DOHH2 (cell line): ENCODE results near the gene SRRD.

Experiments used
- EZH2phosphoT487 ChIP-seq: fragments of 200-600 bp; sonication (generic); IDR thresholded peaks from 2 replicates; pipeline ENCODE4 v1.6.1; 2017; ENCODE audit warnings: borderline replicate concordance, mild to moderate bottlenecking, antibody characterized with exemption, low read length, moderate library complexity, mixed read lengths
- TF ChIP-seq, protein P1 (sequence below): fragments of 200-600 bp; sonication (generic); IDR thresholded peaks from one replicate; pipeline ENCODE4 v1.5.1; 2014; ENCODE audit warnings: antibody characterized with exemption, mild to moderate bottlenecking, low read depth, low read length; ENCODE audit not compliant: poor library complexity, severe bottlenecking

DNA sequence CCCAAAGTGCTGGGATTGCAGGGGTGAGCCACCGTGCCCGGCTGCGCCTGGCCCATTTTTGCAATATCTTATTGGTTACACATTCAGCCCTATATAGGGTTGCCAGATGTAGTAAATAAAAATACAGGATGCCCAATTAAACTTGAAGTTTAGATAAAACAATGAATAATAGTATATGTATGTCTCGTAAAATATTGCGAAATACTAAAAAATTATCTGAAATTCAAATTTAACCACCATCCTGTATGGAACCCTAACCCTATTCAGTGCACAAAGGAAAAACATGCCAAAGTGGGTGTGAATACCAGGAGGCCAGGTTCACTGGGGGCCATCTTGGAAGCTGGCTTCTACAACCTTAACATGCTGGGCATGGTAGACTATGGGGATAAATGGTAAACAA lies 33.8 kb downstream of the SRRD start:
- TF ChIP-seq, protein P1, sequence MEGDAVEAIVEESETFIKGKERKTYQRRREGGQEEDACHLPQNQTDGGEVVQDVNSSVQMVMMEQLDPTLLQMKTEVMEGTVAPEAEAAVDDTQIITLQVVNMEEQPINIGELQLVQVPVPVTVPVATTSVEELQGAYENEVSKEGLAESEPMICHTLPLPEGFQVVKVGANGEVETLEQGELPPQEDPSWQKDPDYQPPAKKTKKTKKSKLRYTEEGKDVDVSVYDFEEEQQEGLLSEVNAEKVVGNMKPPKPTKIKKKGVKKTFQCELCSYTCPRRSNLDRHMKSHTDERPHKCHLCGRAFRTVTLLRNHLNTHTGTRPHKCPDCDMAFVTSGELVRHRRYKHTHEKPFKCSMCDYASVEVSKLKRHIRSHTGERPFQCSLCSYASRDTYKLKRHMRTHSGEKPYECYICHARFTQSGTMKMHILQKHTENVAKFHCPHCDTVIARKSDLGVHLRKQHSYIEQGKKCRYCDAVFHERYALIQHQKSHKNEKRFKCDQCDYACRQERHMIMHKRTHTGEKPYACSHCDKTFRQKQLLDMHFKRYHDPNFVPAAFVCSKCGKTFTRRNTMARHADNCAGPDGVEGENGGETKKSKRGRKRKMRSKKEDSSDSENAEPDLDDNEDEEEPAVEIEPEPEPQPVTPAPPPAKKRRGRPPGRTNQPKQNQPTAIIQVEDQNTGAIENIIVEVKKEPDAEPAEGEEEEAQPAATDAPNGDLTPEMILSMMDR, result no peak
- TF ChIP-seq EZH2phosphoT487, result no peak
